Natural killer cell treated with Interleukin-12 subunit alpha and Interleukin-12 subunit beta and Interleukin-15 and Interleukin-18, amount 100 ng/mL, for 72 hours (primary cell): Measurements from ENCODE around the gene MGAT4C. TPM values are rescaled to one million over a fixed set of nuclear protein-coding genes. Genes with fewer than 3 reads are reported as not detected.

ENCODE experiments used
- ATAC-seq, 2 donors: fragments of 150-1000 bp; cut with Tn5 transposase in 1 of 2; sonication (Bioruptor Pico), chemical (Tn5 transposase) in 1 of 2; 2 replicates each; pipeline ENCODE4 v1.10.0; 2021
- DNase-seq: peaks from one replicate; pipeline ENCODE4 v3.0.0; 2022; ENCODE audit warnings: low spot score
- H3K27ac Mint-ChIP-seq, 2 donors: 1 replicate in 1 of 2; 2 replicates in 1 of 2; pipeline ENCODE4 v1.8.0; 2022; ENCODE audit warnings: mixed read lengths in 2 of 2, mild to moderate bottlenecking in 1 of 2, moderate library complexity in 1 of 2
- H3K27me3 Mint-ChIP-seq, 2 donors: 1 replicate in 1 of 2; 2 replicates in 1 of 2; pipeline ENCODE4 v1.8.0; 2022; ENCODE audit warnings: mixed read lengths in 2 of 2
- H3K36me3 Mint-ChIP-seq: one replicate; pipeline ENCODE4 v1.8.0; 2022; ENCODE audit warnings: mixed read lengths
- H3K4me1 Mint-ChIP-seq, 2 donors: 1 replicate in 1 of 2; 2 replicates in 1 of 2; pipeline ENCODE4 v1.8.0; 2022; ENCODE audit warnings: low read depth in 2 of 2, mixed read lengths in 2 of 2, mild to moderate bottlenecking in 1 of 2
- H3K4me3 Mint-ChIP-seq: one replicate; pipeline ENCODE4 v1.8.0; 2022; ENCODE audit warnings: mixed read lengths
- H3K9me3 Mint-ChIP-seq: 2 replicates; pipeline ENCODE4 v1.8.0; 2022; ENCODE audit warnings: mixed read lengths
- total RNA-seq, 2 donors: library from RNA; stranded (reverse); gene quantifications; one replicate each; pipeline ENCODE4 v1.2.3, GENCODE V29; 2022

MGAT4C gene
- total RNA-seq, 2 donors from 2014 or later = not detected

GRCh38 chr12:85963326-85963725 is 292.9 kb downstream of the MGAT4C start:
- Mint-ChIP-seq H3K27ac (no peak overlapping the region), H3K27me3 (no peaks in the 10 kb centered on the region), H3K9me3 (no peaks in the 10 kb centered on the region), H3K4me1 (no peaks in the 10 kb centered on the region), H3K36me3 (no peaks in the 10 kb centered on the region), H3K4me3 (no peak overlapping the region)
- DNase-seq (no peak), ATAC-seq (no peak)

GRCh38 chr12:85956081-85956480 is 300.1 kb downstream of the MGAT4C start:
- H3K36me3 Mint-ChIP-seq = no peaks in the 10 kb centered on the region
- no peaks in the 10 kb centered on the region for H3K4me1 Mint-ChIP-seq
- H3K27ac Mint-ChIP-seq = no peak overlapping the region
- ATAC-seq = no peak
- no peak overlapping the region for H3K4me3 Mint-ChIP-seq
- no peaks in the 10 kb centered on the region for H3K9me3 Mint-ChIP-seq
- no peaks in the 10 kb centered on the region for H3K27me3 Mint-ChIP-seq
- DNase-seq = no peak

- Mint-ChIP-seq H3K4me1 (no peaks in the 10 kb centered on the region), H3K27me3 (no peaks in the 10 kb centered on the region), H3K4me3 (no peak overlapping the region), H3K9me3 (no peaks in the 10 kb centered on the region), H3K27ac (no peak overlapping the region), H3K36me3 (no peaks in the 10 kb centered on the region)
- no peak for DNase-seq
- no peak for ATAC-seq
These were observed 301.1 kb downstream of the MGAT4C start for GRCh38 chr12:85955127-85955526.

GRCh38 chr12:85951823-85952222 is 304.4 kb downstream of the MGAT4C start:
- Mint-ChIP-seq H3K4me3 (no peak overlapping the region), H3K9me3 (no peaks in the 10 kb centered on the region), H3K36me3 (no peaks in the 10 kb centered on the region), H3K27me3 (no peaks in the 10 kb centered on the region), H3K27ac (no peak overlapping the region), H3K4me1 (no peaks in the 10 kb centered on the region)
- no peak for DNase-seq
- ATAC-seq = no peak

- ATAC-seq (no peak), DNase-seq (no peak)
- H3K27me3 Mint-ChIP-seq = no peaks in the 10 kb centered on the region
- peaks cover 3% of the 10 kb centered on the region for H3K9me3 Mint-ChIP-seq
- no peaks in the 10 kb centered on the region for H3K36me3 Mint-ChIP-seq
- H3K4me3 Mint-ChIP-seq = no peak overlapping the region
- no peak overlapping the region for H3K27ac Mint-ChIP-seq
- H3K4me1 Mint-ChIP-seq = no peaks in the 10 kb centered on the region
These were observed 306.9 kb downstream of the MGAT4C start for GRCh38 chr12:85949253-85949652.

GRCh38 chr12:85948340-85948739 is 307.9 kb downstream of the MGAT4C start:
- Mint-ChIP-seq H3K36me3 (no peaks in the 10 kb centered on the region), H3K4me1 (no peaks in the 10 kb centered on the region), H3K4me3 (no peak overlapping the region), H3K27ac (no peak overlapping the region), H3K27me3 (no peaks in the 10 kb centered on the region), H3K9me3 (peaks cover 3% of the 10 kb centered on the region)
- no peak for DNase-seq
- no peak for ATAC-seq

GRCh38 chr12:85947286-85947685 is 308.9 kb downstream of the MGAT4C start:
- H3K27me3 Mint-ChIP-seq = no peaks in the 10 kb centered on the region
- H3K4me3 Mint-ChIP-seq = no peak overlapping the region
- no peaks in the 10 kb centered on the region for H3K36me3 Mint-ChIP-seq
- ATAC-seq = no peak
- no peaks in the 10 kb centered on the region for H3K4me1 Mint-ChIP-seq
- peaks cover 3% of the 10 kb centered on the region for H3K9me3 Mint-ChIP-seq
- H3K27ac Mint-ChIP-seq = no peak overlapping the region
- DNase-seq = no peak

- H3K4me3 Mint-ChIP-seq = no peak overlapping the region
- H3K4me1 Mint-ChIP-seq = no peaks in the 10 kb centered on the region
- no peak overlapping the region for H3K27ac Mint-ChIP-seq
- DNase-seq = no peak
- no peak for ATAC-seq
- H3K36me3 Mint-ChIP-seq = no peaks in the 10 kb centered on the region
- H3K9me3 Mint-ChIP-seq = peaks cover 3% of the 10 kb centered on the region
- no peaks in the 10 kb centered on the region for H3K27me3 Mint-ChIP-seq
These were observed 309.8 kb downstream of the MGAT4C start for GRCh38 chr12:85946375-85946774.

- no peaks in the 10 kb centered on the region for H3K36me3 Mint-ChIP-seq
- no peak overlapping the region for H3K4me3 Mint-ChIP-seq
- no peaks in the 10 kb centered on the region for H3K9me3 Mint-ChIP-seq
These were observed 329.0 kb downstream of the MGAT4C start for GRCh38 chr12:85927166-85927565.

GRCh38 chr12:85923767-85924331 is 332.3 kb downstream of the MGAT4C start:
- no peaks in the 10 kb centered on the region for H3K9me3 Mint-ChIP-seq
- H3K4me1 Mint-ChIP-seq = no peaks in the 10 kb centered on the region
- no peaks in the 10 kb centered on the region for H3K36me3 Mint-ChIP-seq
- H3K27ac Mint-ChIP-seq = no peak overlapping the region
- H3K27me3 Mint-ChIP-seq = peaks cover 0 to 2% of the 10 kb centered on the region in 2 donors
- ATAC-seq (no peak), DNase-seq (no peak)
- H3K4me3 Mint-ChIP-seq = no peak overlapping the region

More at GRCh38 chr12:85927166-85927565, 329.0 kb downstream of the MGAT4C start:
- DNase-seq (no peak), ATAC-seq (no peak)
- Mint-ChIP-seq H3K27ac (no peak overlapping the region), H3K27me3 (peaks cover 0 to 2% of the 10 kb centered on the region in 2 donors), H3K4me1 (no peaks in the 10 kb centered on the region)

- Mint-ChIP-seq H3K27me3 (peaks cover 0 to 3% of the 10 kb centered on the region in 2 donors), H3K27ac (no peak overlapping the region), H3K36me3 (no peaks in the 10 kb centered on the region), H3K4me1 (no peaks in the 10 kb centered on the region), H3K9me3 (no peaks in the 10 kb centered on the region), H3K4me3 (no peak overlapping the region)
- ATAC-seq (no peak), DNase-seq (no peak)
These were observed 335.8 kb downstream of the MGAT4C start for GRCh38 chr12:85920324-85920947.
